ENCODE measurements around the gene SYT13. TPM values are rescaled to one million over a fixed set of nuclear protein-coding genes. Genes with fewer than 3 reads are reported as not detected.

SYT13 gene
- total and polyA plus RNA-seq, 9 donors, result 0.13 to 1.0 (median 0.43) TPM; not detected in 4

DNA sequence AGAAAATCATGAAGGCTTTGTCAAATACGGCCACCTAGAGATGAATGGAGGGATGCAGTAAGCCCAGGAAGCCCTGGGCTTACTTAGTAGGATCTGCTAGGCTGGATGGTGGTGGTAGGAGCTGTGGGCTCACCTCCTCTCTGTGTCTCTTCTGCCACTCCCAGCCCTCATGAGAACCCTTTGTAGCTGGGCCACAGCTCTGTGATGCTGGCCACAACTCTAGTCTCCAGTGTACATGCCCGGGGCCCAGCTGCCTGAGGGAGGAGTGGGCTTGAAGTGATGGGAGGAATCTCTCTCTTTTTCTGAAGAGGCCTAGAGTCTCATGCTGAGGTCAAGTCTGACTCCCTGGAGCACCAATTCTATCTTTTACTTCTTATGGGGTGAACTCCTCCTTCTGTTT is 32.4 kb upstream of the SYT13 start:
- Histone ChIP-seq H3K36me3 (no peaks in the 10 kb centered on the region), H3K27me3 (no peaks in the 10 kb centered on the region), H3K4me1 (ENCODE audit: insufficient read depth) (no peaks in the 10 kb centered on the region), H3K9me3 (no peaks in the 10 kb centered on the region), H3K4me3 (no peak overlapping the region), H3K27ac (no peak overlapping the region)
- no peak for TF ChIP-seq POLR2A (IDR thresholded peaks at IDR 0.05)
- no peak for TF ChIP-seq EP300 (IDR thresholded peaks at IDR 0.05)
- TF ChIP-seq, protein P1, sequence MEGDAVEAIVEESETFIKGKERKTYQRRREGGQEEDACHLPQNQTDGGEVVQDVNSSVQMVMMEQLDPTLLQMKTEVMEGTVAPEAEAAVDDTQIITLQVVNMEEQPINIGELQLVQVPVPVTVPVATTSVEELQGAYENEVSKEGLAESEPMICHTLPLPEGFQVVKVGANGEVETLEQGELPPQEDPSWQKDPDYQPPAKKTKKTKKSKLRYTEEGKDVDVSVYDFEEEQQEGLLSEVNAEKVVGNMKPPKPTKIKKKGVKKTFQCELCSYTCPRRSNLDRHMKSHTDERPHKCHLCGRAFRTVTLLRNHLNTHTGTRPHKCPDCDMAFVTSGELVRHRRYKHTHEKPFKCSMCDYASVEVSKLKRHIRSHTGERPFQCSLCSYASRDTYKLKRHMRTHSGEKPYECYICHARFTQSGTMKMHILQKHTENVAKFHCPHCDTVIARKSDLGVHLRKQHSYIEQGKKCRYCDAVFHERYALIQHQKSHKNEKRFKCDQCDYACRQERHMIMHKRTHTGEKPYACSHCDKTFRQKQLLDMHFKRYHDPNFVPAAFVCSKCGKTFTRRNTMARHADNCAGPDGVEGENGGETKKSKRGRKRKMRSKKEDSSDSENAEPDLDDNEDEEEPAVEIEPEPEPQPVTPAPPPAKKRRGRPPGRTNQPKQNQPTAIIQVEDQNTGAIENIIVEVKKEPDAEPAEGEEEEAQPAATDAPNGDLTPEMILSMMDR (IDR thresholded peaks at IDR 0.05), result no peak
- 82 to 92% (median 90%) methylated on average over 2 of the region's 2 CpGs for WGBS, 3 donors
- intact Hi-C loops (cut with DNase I), result no loop called here
- no peak for DNase-seq

DNA sequence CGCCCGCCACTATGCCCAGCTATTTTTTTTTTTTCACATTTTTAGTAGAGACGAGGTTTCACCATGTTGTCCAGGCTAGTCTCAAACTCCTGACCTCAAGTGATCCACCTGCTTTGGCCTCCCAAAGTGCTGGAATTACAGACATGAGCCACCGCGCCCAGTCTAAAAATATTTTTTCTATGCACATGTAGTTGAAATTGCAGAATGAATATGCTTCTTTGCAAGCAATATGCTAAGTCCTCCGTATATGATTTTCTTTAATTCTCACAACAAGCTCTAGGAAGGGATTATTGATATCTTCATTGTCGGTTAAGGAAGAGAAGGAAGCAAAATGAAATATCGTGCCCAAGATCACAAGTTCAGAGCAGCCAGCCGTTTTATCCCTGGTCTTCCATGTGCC is 30.1 kb upstream of the SYT13 start:
- Histone ChIP-seq H3K27ac (no peak overlapping the region), H3K27me3 (no peaks in the 10 kb centered on the region), H3K36me3 (no peaks in the 10 kb centered on the region), H3K9me3 (no peaks in the 10 kb centered on the region), H3K4me1 (ENCODE audit: insufficient read depth) (no peaks in the 10 kb centered on the region), H3K4me3 (no peak overlapping the region)
- TF ChIP-seq, protein P1 (IDR thresholded peaks at IDR 0.05), result no peak
- TF ChIP-seq POLR2A (IDR thresholded peaks at IDR 0.05) (no peak), EP300 (IDR thresholded peaks at IDR 0.05) (no peak)
- DNase-seq, result no peak
- intact Hi-C loops (cut with DNase I), result no loop called here
- 84 to 89% (median 89%) methylated on average over 9 of the region's 9 CpGs for WGBS, 3 donors

DNA sequence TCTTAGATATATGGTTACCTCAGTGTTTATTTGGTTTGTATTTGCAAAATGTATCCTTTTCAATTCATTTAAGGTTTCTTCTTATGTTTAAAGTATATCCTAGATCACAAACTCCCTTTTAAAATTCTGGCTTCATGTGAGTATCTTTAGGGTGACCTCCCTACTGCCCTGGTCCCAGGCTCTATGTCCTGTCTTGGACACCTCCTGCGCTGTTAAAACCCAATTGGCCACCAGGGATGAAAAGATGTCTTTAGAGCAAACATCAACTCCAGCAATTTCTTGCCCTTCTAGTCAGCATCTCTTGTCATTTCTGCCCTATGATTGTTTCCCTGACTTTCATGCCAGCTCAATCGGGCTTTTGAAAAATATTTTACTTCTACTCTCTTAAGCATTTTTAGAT is 28.8 kb upstream of the SYT13 start:
- Histone ChIP-seq H3K27ac (no peak overlapping the region), H3K36me3 (no peaks in the 10 kb centered on the region), H3K9me3 (no peaks in the 10 kb centered on the region), H3K27me3 (no peaks in the 10 kb centered on the region), H3K4me3 (no peak overlapping the region), H3K4me1 (ENCODE audit: insufficient read depth) (no peaks in the 10 kb centered on the region)
- intact Hi-C loops (cut with DNase I), result no loop called here
- WGBS, 3 donors, result 74 to 84% (median 84%) methylated on average over 2 of the region's 2 CpGs
- TF ChIP-seq POLR2A (IDR thresholded peaks at IDR 0.05) (no peak), EP300 (IDR thresholded peaks at IDR 0.05) (no peak)
- TF ChIP-seq, protein P1 (IDR thresholded peaks at IDR 0.05), result no peak
- no peak for DNase-seq

DNA sequence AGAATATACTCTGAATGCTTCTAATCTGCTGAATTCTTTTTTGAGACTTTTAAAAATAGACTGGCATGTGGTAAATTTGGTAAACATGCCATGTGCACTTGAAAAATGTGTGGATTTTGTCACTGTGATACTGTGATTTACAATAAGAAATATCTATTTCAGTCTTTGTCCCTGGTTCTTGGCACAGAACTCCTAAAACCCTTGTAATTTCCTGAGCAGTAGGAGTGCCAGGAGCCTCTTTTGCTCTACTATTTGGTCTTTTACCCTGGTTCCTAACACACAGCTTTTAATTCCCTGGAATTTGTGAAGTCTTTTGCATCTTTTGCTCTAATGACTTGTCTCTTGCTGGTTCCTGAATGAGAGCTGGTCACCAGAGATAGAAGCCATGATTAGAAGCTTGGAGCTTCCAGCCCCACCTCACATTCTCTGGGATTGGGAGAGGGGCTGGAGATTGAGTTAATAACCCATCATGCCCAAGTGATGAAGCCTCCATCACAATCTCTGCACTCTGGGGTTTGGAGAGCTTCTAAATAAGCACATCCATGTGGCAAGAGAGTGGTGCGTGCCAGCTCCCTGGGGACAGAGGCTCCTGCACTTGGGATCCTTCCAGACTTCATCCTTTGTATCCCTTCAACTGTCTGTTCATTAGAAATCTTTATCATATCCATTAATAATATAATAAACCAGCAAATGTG is 27.2 kb upstream of the SYT13 start:
- DNase-seq, result no peak
- WGBS, 3 donors, result 79 to 83% (median 82%) methylated on average over 1 of the region's 1 CpG
- TF ChIP-seq EP300 (IDR thresholded peaks at IDR 0.05) (no peak), POLR2A (IDR thresholded peaks at IDR 0.05) (no peak)
- TF ChIP-seq, protein P1 (IDR thresholded peaks at IDR 0.05), result no peak
- Histone ChIP-seq H3K36me3 (no peaks in the 10 kb centered on the region), H3K4me3 (no peak overlapping the region), H3K4me1 (ENCODE audit: insufficient read depth) (no peaks in the 10 kb centered on the region), H3K27ac (no peak overlapping the region), H3K27me3 (no peaks in the 10 kb centered on the region), H3K9me3 (no peaks in the 10 kb centered on the region)
- intact Hi-C loops (cut with DNase I), result no loop called here
